ENCODE measurements around the gene CNKSR1.

DNA sequence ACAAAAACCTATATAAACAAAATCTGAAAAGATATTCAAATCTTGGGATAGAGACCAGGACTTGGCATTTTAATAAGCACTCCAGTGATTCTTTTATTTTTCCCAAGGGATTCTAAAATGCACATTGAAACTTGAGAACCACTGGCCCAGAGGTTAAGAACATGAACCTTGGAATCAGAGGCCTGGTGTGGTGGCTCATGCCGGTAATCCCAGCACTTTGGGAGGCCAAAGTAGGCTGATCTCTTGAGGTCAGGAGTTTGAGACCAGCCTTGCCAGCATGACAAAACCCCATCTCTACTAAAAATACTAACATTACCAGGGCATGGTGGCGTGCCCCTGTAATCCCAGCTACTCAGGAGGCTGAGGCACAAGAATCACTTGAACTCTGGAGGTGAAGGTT, 43.8 kb downstream of the CNKSR1 start:
- TF ChIP-seq YY1 (IDR thresholded peaks at IDR 0.05; ENCODE audit: insufficient read depth, insufficient read length) (no peak), ZNF274 (IDR thresholded peaks at IDR 0.05; ENCODE audit: low read depth, low read length) (no peak), SUZ12 (IDR thresholded peaks at IDR 0.05; ENCODE audit: extremely low read depth, insufficient read depth, insufficient read length) (no peak)

All from NT2/D1 (cell line).